SIG-M5 treated with dmso at 0.1 percent for 504 hours (cell line): ENCODE results near the gene CARHSP1.
"Not testable (repeated sequence)": the region's sequence is repeated elsewhere in the genome, so short reads cannot be mapped to it uniquely, and the experiment has no call there.

Source experiments
- DNase-seq: peaks from one replicate; lab custom pipeline; 2025; ENCODE audit not compliant: unreplicated experiment; lab: John Stamatoyannopoulos, UW

Gene CARHSP1

GRCh38 chr16:8893976-8894690, 25.3 kb upstream of the CARHSP1 start:
- DNase-seq, result no peak

GRCh38 chr16:8893426-8893825, 24.6 kb upstream of the CARHSP1 start:
- DNase-seq, result no peak

GRCh38 chr16:8892101-8892575, 23.3 kb upstream of the CARHSP1 start:
- DNase-seq, result no peak

GRCh38 chr16:8890549-8890921, 21.7 kb upstream of the CARHSP1 start:
- no peak for DNase-seq

- DNase-seq, result no peak
These were observed 21.2 kb upstream of the CARHSP1 start for GRCh38 chr16:8889893-8890548.

- DNase-seq, result no peak
These were observed 20.4 kb upstream of the CARHSP1 start for GRCh38 chr16:8888951-8889892.

GRCh38 chr16:8887952-8888560, 19.2 kb upstream of the CARHSP1 start:
- no peak for DNase-seq

GRCh38 chr16:8887431-8887765, 18.6 kb upstream of the CARHSP1 start:
- DNase-seq, result no peak

GRCh38 chr16:8886593-8887430, 18.0 kb upstream of the CARHSP1 start:
- no peak for DNase-seq

- no peak for DNase-seq
These were observed 17.1 kb upstream of the CARHSP1 start for GRCh38 chr16:8885674-8886592.

- DNase-seq, result no peak
These were observed 14.0 kb upstream of the CARHSP1 start for GRCh38 chr16:8882725-8883377.

- DNase-seq, result no peak
These were observed 13.3 kb upstream of the CARHSP1 start, which contains the start of gene LITAFD for GRCh38 chr16:8882041-8882617. TSS of gene LITAFD (plus strand) at chr16:8882351. CDS start at chr16:8884356, 2,005 bp downstream.

- no peak for DNase-seq
These were observed 12.2 kb upstream of the CARHSP1 start for GRCh38 chr16:8880839-8881510.

GRCh38 chr16:8878523-8878911, 9.7 kb upstream of the CARHSP1 start:
- no peak for DNase-seq

GRCh38 chr16:8877894-8878522, 9.2 kb upstream of the CARHSP1 start:
- DNase-seq, result no peak

- not testable (repeated sequence) for DNase-seq
These were observed 6.5 kb upstream of the CARHSP1 start for GRCh38 chr16:8875317-8875716.

GRCh38 chr16:8874388-8874787, 5.6 kb upstream of the CARHSP1 start:
- no peak for DNase-seq
